NCI-H2107 (cell line): ENCODE data around the gene NAPB.

ENCODE experiments used
- DNase-seq: peaks from one replicate; lab custom pipeline; 2025; lab: John Stamatoyannopoulos, UW

The NAPB gene

GRCh38 chr20:23437126-23437899, 16.0 kb upstream of the NAPB start:
- DNase-seq, result no peak

GRCh38 chr20:23436681-23437080, 15.4 kb upstream of the NAPB start:
- no peak for DNase-seq

- DNase-seq, result no peak
Measured at GRCh38 chr20:23435626-23436539, 14.6 kb upstream of the NAPB start.

DNA sequence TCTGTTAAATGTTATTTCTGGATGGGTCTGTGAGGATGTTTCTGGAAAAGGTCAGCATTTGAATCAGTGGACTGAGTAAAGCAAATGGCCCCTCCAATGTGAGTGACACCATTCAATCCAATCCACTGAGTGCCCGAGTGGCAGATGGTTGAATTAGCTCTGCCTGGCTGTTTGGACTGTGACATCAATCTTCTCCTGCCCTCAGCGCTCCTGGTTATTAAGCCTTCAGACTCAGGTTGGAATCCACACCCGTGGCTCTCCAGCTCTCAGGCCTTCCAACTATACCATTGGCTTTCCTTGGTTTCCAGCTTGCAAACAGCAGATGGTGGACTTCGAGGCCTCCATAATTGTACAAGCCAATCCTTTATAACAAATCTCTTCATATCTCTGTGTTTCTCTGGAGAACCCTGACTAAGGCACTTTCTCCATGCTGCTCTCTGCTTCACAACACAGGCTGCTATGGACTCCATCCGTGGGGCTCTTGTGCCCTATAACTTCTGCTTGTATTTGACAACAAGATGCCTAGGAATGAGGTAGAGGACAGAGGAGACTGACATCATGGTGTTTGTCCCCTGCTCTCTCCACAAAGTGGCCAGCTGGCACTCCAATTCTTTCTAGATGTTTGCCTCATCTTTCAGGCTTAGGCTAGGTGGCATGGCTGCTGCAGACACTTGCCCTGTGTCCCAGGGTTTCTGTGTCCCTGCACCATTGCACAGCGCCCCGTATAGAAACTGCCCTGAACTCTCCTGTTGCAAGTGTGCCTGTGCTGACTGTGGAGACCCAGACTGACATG, 13.4 kb upstream of the NAPB start:
- no peak for DNase-seq

- no peak for DNase-seq
Measured at GRCh38 chr20:23433628-23434027, 12.3 kb upstream of the NAPB start.

DNA sequence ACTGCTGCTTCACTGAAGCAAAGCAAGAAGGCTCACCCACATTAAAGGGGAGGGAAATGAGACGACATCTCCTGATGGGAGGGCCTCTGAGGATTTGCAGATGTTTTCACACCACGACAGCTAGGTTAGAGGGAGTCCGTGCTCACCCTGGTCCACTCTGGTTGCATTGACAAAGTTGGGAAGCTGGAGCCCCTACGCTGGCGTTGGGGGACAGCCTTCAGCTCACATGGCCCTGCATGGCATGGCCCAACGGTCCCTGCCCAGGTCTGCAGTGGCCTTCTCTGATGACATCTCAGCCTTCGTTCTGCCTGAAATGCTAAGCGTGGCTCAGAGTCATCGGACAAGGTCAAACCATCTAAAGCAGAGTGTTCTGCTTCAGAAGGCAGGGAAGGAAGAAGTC, 3.8 kb upstream of the NAPB start:
- no peak for DNase-seq

DNA sequence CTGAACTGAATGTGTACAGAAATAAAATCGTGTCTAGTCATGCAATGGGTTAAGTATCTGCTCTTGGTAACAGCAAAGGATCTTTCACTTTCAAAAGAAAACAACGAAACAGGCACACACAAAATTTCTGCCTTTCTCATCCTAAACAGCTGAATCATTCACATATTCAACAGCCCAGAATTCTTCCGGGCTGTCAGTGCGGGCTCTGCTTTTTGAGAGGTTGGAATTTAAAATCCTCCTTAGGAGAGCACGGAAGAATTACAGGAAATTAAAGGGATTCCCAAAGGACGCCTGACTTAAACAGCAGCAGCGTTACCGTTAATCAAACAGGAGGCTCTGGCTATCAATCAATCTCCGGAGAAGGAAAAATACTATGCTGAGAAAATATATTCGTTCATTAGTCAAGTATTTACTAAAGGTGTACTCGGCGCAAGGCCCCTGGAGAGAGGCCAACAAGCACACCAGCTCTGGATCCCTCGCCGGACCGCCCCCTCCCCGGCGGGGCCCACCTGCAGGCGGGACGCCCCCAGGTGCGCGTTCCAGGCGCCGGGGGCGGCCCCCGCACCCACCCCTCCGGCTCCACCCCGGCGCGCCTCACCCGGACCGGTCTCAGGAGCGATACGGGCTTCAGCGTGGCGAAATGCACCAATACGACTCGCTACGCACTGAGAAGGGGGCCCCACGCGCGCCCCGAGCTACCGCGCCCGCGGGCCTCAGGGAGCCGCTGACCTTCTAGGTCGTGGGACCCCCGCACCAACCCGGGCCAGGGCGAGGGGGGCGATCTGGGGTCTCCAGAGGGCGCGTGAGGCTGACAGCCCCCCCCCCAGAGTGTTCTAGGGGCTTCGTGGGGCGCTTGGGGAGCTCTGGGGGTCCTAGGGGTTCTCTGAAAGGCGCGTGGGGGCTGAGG, 1.0 kb downstream of the NAPB start:
- no peak for DNase-seq

GRCh38 chr20:23419657-23419994, 1.7 kb downstream of the NAPB start:
- DNase-seq, result no peak

- DNase-seq, result no peak
Measured at GRCh38 chr20:23417861-23418260, 3.4 kb downstream of the NAPB start.

DNA sequence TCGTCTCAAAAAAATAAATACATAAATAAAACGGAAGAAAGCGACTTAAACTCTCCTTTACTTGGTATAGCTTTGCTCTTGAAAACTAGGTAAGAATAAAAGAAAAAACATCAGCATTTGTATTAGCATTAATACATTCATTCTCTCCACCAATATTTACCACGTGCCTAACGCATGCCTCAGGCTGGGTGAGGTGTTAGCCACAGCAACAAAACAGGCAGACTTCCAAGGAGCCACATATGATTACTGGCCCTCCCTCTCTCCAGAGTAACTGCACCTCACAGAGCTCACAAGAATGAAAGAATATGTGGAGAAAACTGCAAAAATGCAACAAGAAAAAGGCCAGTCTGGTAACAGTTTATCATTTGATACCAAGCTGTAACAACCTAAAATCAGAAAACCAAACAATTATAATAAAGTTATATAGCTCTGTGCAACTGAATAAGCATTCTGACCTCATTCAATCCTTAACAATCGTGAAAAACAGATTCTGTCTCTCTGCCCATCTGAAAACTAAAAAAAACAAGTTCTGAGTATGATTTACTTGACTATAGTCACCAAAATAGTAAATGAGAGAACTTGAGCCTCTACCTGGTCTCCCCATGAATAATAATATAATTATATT, 5.2 kb downstream of the NAPB start:
- no peak for DNase-seq

- DNase-seq, result no peak
Measured at GRCh38 chr20:23415555-23415954, 5.7 kb downstream of the NAPB start.

GRCh38 chr20:23414526-23415188, 6.6 kb downstream of the NAPB start:
- no peak for DNase-seq

DNA sequence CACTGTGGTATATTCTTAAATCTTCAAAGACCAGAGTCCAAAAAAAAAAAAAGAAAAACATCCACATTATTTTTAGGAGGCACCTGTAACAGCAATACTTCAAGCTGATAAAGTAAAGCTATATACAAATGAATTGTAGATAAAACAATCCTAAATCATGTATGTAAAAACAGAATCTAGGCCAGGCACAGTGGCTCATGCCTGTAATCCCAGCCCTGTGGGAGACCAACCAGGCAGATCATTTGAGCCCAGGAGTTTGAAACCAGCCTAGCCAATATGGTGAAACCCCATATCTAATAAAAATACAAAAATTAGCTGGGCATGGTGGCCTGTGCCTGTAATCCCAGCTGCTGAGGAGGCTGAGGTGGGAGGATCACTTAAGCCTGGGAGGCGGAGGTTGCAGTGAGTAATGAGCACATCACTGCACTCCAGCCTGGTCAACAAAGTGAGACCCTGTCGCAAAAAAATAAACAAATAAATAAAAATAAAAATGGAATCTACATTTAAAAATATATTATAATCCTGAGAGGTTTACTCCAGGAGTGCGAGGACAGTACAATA, 7.3 kb downstream of the NAPB start:
- DNase-seq, result no peak

DNA sequence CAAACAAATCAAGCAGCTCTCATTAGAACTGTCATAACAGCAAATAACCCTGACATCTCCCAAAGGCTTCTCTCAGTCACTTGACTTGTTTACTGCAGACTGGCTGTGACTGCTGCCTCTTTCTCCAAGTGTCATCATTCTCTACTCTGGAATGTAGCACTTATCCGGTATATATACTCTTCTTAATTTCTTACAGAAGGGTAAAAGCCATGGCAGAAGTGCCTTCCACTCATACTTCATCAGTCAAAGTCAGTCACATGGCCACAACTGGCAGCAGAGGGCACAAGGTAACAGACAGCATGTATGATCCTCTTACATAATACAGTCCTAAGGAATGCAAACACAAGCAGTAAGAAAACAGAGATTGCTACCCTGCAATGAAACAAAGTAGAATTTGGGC, 9.3 kb downstream of the NAPB start:
- no peak for DNase-seq

DNA sequence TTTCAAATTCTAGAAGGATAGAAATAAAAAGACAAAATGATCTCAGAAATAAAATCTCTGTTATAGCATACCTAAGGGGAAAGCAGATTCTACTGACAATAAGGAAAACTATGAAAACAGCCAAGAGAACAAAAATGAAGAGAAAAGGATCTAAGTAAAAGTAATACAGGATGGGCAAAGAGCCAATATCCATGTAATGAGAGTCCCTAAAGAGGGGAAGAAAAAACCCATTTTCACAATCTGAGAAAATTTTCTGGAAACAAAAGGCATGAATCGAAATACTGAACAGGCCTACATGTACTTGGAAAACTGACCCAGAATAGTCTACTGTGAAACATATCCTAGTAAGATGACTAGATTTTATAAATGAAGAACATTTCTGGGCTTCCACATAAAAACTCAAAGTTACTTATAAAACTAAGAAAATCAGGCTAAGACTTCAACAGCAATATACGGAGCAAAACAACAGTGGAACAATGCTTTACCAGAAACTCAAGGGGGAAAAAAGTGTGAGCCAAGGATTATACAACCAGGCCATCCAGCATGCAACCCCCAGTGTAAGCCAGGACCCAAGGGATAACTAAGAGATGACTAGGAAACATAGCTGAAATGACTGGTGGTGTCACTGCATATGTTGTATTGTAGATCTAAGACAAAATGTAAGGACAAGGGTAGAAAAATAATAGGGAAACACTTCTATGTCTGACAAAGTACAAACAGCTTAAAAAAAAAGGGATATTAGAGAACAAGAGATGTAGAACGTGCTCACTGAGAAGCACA, 10.2 kb downstream of the NAPB start:
- DNase-seq, result no peak

DNA sequence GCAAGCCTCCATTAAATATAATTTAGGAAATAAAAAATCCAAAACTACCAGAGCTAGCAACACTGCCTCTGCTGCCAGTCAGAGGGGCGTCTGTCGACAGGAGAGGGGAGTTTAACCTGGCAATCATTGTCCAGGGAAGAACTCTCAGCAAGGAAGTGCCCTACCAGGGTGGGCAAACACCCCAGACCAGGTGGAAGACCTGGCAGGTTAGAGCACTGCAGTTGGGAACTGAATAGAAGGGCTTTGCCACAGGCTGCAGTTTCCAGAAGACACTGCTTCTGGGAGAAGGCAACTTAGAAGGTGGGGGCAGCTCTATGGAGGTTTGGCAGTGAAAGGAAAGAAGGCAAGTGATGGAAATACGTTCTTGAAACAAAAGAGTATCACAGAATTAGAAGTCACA, 11.5 kb downstream of the NAPB start:
- no peak for DNase-seq

DNA sequence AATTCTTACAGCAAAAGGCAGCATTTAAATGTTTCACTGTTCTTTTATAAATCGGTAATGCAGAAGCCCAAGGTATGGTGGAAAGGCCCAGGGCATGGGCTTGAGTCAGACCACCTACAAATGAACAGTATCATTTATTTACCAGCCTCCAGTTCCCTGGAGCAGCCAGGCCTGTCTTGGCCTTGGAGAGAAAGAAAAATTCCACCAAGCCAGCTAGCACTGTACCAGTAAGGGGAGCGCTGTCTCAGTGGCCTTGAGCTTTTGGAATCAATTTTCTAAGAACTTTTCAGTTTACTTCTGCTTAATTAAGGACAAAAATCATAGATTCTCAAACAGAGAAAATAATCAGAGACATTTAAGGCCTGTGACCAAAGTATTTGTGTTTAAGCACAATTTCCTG, 12.3 kb downstream of the NAPB start:
- DNase-seq, result no peak

GRCh38 chr20:23407781-23408464, 13.4 kb downstream of the NAPB start:
- no peak for DNase-seq

- no peak for DNase-seq
Measured at GRCh38 chr20:23406880-23407279, 14.4 kb downstream of the NAPB start.
